Measurements from ENCODE around the gene TEDC2. TPM values are rescaled to one million over a fixed set of nuclear protein-coding genes. Genes with fewer than 3 reads are reported as not detected.

TEDC2 gene
- total RNA-seq, 1 experiment from 2014 or later = 35.5 TPM

- no peak overlapping the region for H3K27ac ChIP-seq (ENCODE audit: low read length)
Observed at GRCh38 chr16:2467528-2468232, 7.8 kb downstream of the TEDC2 start.

DNA sequence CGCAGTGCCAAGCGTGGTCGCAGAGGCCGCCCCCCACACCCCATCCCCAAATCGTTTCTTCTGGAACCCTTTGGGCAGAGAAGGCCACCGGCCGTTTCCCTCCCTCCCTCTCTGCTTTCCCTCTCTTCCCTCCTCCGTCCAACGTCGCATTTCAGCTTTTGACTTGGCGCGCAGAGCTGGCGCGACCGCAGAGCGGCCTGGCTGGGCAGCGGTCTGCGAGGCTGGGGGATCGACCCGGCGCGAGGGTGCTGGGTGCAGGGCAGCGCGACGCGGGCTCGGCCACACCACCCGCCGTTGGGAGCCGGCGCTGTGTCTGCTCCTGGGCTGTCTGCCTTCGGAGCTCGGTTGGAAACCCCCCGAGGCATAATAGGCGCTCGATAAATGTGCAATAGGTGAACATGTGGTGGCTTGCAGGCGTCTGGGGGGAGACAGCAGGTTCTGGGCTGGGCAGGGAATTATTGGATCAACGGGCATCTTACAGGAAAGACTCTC, 8.4 kb downstream of the TEDC2 start:
- peak overlapping the region; percentile 64 for H3K4me3 ChIP-seq (ENCODE audit: low read length)
- ChIA-PET POLR2A (ENCODE audit: unreplicated experiment) (no interaction called here), CTCF (interaction anchor here (0.7 kb wide), 1 partner anchor 9 kb away, joined by 3 read pairs; the partner anchor contains the start of gene TEDC2)
- H4K20me1 ChIP-seq (ENCODE audit: low read length) = no peaks in the 10 kb centered on the region
- H3K9ac ChIP-seq (ENCODE audit: low read length) = peak overlapping the region; percentile 45
- H3K9me3 ChIP-seq (ENCODE audit: low read length) = no peaks in the 10 kb centered on the region
- no peaks in the 10 kb centered on the region for H3K36me3 ChIP-seq (ENCODE audit: low read depth, low read length)
- no peaks in the 10 kb centered on the region for H3K79me2 ChIP-seq (ENCODE audit: low read length)
- no peaks in the 10 kb centered on the region for H3K27me3 ChIP-seq (ENCODE audit: low read length)
- no peak for TF ChIP-seq EZH2phosphoT487 (IDR thresholded peaks at IDR 0.05; ENCODE audit: borderline replicate concordance, low read length)
- TF ChIP-seq EZH2 (IDR thresholded peaks at IDR 0.05; ENCODE audit: low read length, unreplicated experiment) = no peak
- TF ChIP-seq CTCF (conservative IDR thresholded peaks at IDR 0.05; ENCODE audit: low read depth, low read length) = no peak
- H2AFZ ChIP-seq (ENCODE audit: low read length) = peak overlapping the region; percentile 72
- peaks cover 9% of the 10 kb centered on the region; the same call in 1 of the 2 replicates for H3K4me1 ChIP-seq (ENCODE audit: insufficient read depth, low read length)
- H3K4me2 ChIP-seq (ENCODE audit: low read length) = peak overlapping the region; percentile 91
- BruUV-seq (replicated peaks) = no TSS peak
- H3K27ac ChIP-seq (ENCODE audit: low read length) = no peak overlapping the region
- intact Hi-C loops (cut with micrococcal nuclease) = no loop called here
- no peaks in the 10 kb centered on the region for H3F3A ChIP-seq (ENCODE audit: low read length, unreplicated experiment)
- no peaks in the 10 kb centered on the region for H3K9me2 ChIP-seq (replicated peaks; ENCODE audit: low read length)
- ATAC-seq = peak; percentile 36
- peak; percentile 31 for DNase-seq

More at GRCh38 chr16:2467528-2468232, 7.8 kb downstream of the TEDC2 start:
- peaks cover 9% of the 10 kb centered on the region; the same call in 1 of the 2 replicates for H3K4me1 ChIP-seq (ENCODE audit: insufficient read depth, low read length)
- no peaks in the 10 kb centered on the region for H3K9me2 ChIP-seq (replicated peaks; ENCODE audit: low read length)
- DNase-seq (peak; percentile 59), ATAC-seq (peak; percentile 61)
- TF ChIP-seq EZH2 (IDR thresholded peaks at IDR 0.05; ENCODE audit: low read length, unreplicated experiment) (no peak), CTCF (conservative IDR thresholded peaks at IDR 0.05; ENCODE audit: low read depth, low read length) (no peak), EZH2phosphoT487 (IDR thresholded peaks at IDR 0.05; ENCODE audit: borderline replicate concordance, low read length) (no peak)
- intact Hi-C loops (cut with micrococcal nuclease) = no loop called here
- H3K9ac ChIP-seq (ENCODE audit: low read length) = peak overlapping the region; percentile 45
- no peaks in the 10 kb centered on the region for H3K27me3 ChIP-seq (ENCODE audit: low read length)
- no peaks in the 10 kb centered on the region for H3K36me3 ChIP-seq (ENCODE audit: low read depth, low read length)
- POLR2A ChIA-PET (ENCODE audit: unreplicated experiment) = no interaction called here
- peak overlapping the region; percentile 72 for H2AFZ ChIP-seq (ENCODE audit: low read length)
- peak overlapping the region; percentile 64 for H3K4me3 ChIP-seq (ENCODE audit: low read length)
- H3F3A ChIP-seq (ENCODE audit: low read length, unreplicated experiment) = no peaks in the 10 kb centered on the region
- no peaks in the 10 kb centered on the region for H3K9me3 ChIP-seq (ENCODE audit: low read length)
- no TSS peak for BruUV-seq (replicated peaks)
- no peaks in the 10 kb centered on the region for H4K20me1 ChIP-seq (ENCODE audit: low read length)
- CTCF ChIA-PET = interaction anchor here (0.7 kb wide), 1 partner anchor 8 kb away, joined by 3 read pairs; the partner anchor contains the start of gene TEDC2
- no peaks in the 10 kb centered on the region for H3K79me2 ChIP-seq (ENCODE audit: low read length)
- H3K4me2 ChIP-seq (ENCODE audit: low read length) = peak overlapping the region; percentile 91

Measured in PC-3 (cell line).